HEK293 (cell line): ENCODE data around the gene ADGRF1.

Source experiments
- BCL11A ChIP-seq: fragments of 450-650 bp; formaldehyde crosslinking; IDR thresholded peaks from 2 replicates; pipeline ENCODE4 v1.5.1; 2016; ENCODE audit warnings: low read depth, missing biosample characterization, missing genetic modification characterization
- REPIN1 ChIP-seq: fragments of 450-650 bp; formaldehyde crosslinking; IDR thresholded peaks from 2 replicates; pipeline ENCODE4 v1.5.1; 2017; ENCODE audit warnings: missing biosample characterization, missing genetic modification characterization, low read depth
- REST ChIP-seq: fragments of 450-650 bp; formaldehyde crosslinking; IDR thresholded peaks from 2 replicates; pipeline ENCODE4 v1.5.1; 2016; ENCODE audit warnings: missing biosample characterization, missing genetic modification characterization
- ZFP41 ChIP-seq: fragments of 450-650 bp; formaldehyde crosslinking; IDR thresholded peaks from 2 replicates; pipeline ENCODE4 v1.5.1; 2016; ENCODE audit warnings: missing biosample characterization, missing genetic modification characterization, borderline replicate concordance
- ZFP69B ChIP-seq: fragments of 450-650 bp; formaldehyde crosslinking; IDR thresholded peaks from 2 replicates; pipeline ENCODE4 v1.5.1; 2016; ENCODE audit warnings: missing biosample characterization, missing genetic modification characterization
- ZNF24 ChIP-seq: fragments of 450-650 bp; formaldehyde crosslinking; IDR thresholded peaks from 2 replicates; pipeline ENCODE4 v1.5.1; 2016; ENCODE audit warnings: missing biosample characterization, missing genetic modification characterization
- ZNF311 ChIP-seq: fragments of 450-650 bp; formaldehyde crosslinking; IDR thresholded peaks from 2 replicates; pipeline ENCODE4 v1.5.1; 2017; ENCODE audit warnings: missing biosample characterization, missing genetic modification characterization, borderline replicate concordance
- ZNF391 ChIP-seq: fragments of 450-650 bp; formaldehyde crosslinking; IDR thresholded peaks from 2 replicates; pipeline ENCODE4 v1.5.1; 2016; ENCODE audit warnings: low read depth, missing biosample characterization, missing genetic modification characterization, borderline replicate concordance
- ZNF426 ChIP-seq: fragments of 450-650 bp; formaldehyde crosslinking; IDR thresholded peaks from 2 replicates; pipeline ENCODE4 v1.5.1; 2017; ENCODE audit warnings: missing biosample characterization, missing genetic modification characterization, mild to moderate bottlenecking, inconsistent platforms, moderate library complexity
- ZNF571 ChIP-seq: fragments of 450-650 bp; formaldehyde crosslinking; IDR thresholded peaks from 2 replicates; pipeline ENCODE4 v1.5.0; 2017; ENCODE audit warnings: missing biosample characterization, missing genetic modification characterization
- ZNF600 ChIP-seq: fragments of 450-650 bp; formaldehyde crosslinking; IDR thresholded peaks from 2 replicates; pipeline ENCODE4 v1.5.1; 2016; ENCODE audit warnings: missing biosample characterization, missing genetic modification characterization
- ZNF664 ChIP-seq: fragments of 450-650 bp; formaldehyde crosslinking; IDR thresholded peaks from 2 replicates; pipeline ENCODE4 v1.5.1; 2016; ENCODE audit warnings: missing biosample characterization, missing genetic modification characterization
- TF ChIP-seq, protein P1 (sequence below): fragments of 450-650 bp; formaldehyde crosslinking; IDR thresholded peaks from 2 replicates; pipeline ENCODE4 v1.5.1; 2016; ENCODE audit warnings: missing biosample characterization, missing genetic modification characterization
- TF ChIP-seq, protein P2 (sequence below): fragments of 450-650 bp; formaldehyde crosslinking; IDR thresholded peaks from 2 replicates; pipeline ENCODE4 v1.5.1; 2017; ENCODE audit warnings: missing biosample characterization, missing genetic modification characterization

GRCh38 chr6:47034926-47035325, 7.2 kb downstream of the ADGRF1 start:
- TF ChIP-seq, protein P1, sequence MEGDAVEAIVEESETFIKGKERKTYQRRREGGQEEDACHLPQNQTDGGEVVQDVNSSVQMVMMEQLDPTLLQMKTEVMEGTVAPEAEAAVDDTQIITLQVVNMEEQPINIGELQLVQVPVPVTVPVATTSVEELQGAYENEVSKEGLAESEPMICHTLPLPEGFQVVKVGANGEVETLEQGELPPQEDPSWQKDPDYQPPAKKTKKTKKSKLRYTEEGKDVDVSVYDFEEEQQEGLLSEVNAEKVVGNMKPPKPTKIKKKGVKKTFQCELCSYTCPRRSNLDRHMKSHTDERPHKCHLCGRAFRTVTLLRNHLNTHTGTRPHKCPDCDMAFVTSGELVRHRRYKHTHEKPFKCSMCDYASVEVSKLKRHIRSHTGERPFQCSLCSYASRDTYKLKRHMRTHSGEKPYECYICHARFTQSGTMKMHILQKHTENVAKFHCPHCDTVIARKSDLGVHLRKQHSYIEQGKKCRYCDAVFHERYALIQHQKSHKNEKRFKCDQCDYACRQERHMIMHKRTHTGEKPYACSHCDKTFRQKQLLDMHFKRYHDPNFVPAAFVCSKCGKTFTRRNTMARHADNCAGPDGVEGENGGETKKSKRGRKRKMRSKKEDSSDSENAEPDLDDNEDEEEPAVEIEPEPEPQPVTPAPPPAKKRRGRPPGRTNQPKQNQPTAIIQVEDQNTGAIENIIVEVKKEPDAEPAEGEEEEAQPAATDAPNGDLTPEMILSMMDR = no peak
- TF ChIP-seq ZNF571 (tag by site-specific recombination) (no peak), ZNF664 (tag by site-specific recombination) (no peak), ZNF600 (tag by site-specific recombination) (peak; percentile 56; the same call in 1 of the 2 replicates), ZNF24 (tag by site-specific recombination) (peak; percentile 88), ZFP69B (tag by site-specific recombination) (peak; percentile 50; the same call in 1 of the 2 replicates), ZNF426 (tag by site-specific recombination) (no peak), ZFP41 (no peak), ZNF311 (no peak), ZNF391 (peak; percentile 65; the same call in 1 of the 2 replicates), REPIN1 (tag by site-specific recombination) (no peak), BCL11A (tag by site-specific recombination) (peak; percentile 88; the same call in 1 of the 2 replicates), REST (tag by site-specific recombination) (no peak; the same call in 1 of the 2 replicates)
- TF ChIP-seq, protein P2, sequence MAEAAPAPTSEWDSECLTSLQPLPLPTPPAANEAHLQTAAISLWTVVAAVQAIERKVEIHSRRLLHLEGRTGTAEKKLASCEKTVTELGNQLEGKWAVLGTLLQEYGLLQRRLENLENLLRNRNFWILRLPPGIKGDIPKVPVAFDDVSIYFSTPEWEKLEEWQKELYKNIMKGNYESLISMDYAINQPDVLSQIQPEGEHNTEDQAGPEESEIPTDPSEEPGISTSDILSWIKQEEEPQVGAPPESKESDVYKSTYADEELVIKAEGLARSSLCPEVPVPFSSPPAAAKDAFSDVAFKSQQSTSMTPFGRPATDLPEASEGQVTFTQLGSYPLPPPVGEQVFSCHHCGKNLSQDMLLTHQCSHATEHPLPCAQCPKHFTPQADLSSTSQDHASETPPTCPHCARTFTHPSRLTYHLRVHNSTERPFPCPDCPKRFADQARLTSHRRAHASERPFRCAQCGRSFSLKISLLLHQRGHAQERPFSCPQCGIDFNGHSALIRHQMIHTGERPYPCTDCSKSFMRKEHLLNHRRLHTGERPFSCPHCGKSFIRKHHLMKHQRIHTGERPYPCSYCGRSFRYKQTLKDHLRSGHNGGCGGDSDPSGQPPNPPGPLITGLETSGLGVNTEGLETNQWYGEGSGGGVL (tag by site-specific recombination) = no peak
